Stimulated activated CD8-positive, alpha-beta memory T cell treated with anti-CD3 and anti-CD28 coated beads, Interleukin-15, amount 100 ng/mL, for 24 hours (primary cell): ENCODE measurements around the gene PBLD.

Experiments used
- DNase-seq: peaks from one replicate; pipeline ENCODE4 v3.0.0-alpha.2; 2020; ENCODE audit warnings: low read depth

PBLD gene

GRCh38 chr10:68233046-68233445, 99.7 kb downstream of the PBLD start:
- DNase-seq, result no peak
